Stimulated activated effector memory CD8-positive, alpha-beta T cell treated with anti-CD3 and anti-CD28 coated beads, Interleukin-12 subunit alpha, Interleukin-12 subunit beta, amount 100 ng/mL, for 72 hours (primary cell): ENCODE results near the gene TAF1C.

ENCODE experiments used
- ATAC-seq: fragments of 150-1000 bp; cut with Tn5 transposase; 2 replicates; pipeline ENCODE4 v1.10.0; 2021
- DNase-seq, 2 donors: peaks; one replicate each; pipeline ENCODE4 v3.0.0; 2021 to 2022; ENCODE audit warnings: low spot score in 2 of 2
- H3K27ac Mint-ChIP-seq: one replicate; pipeline ENCODE4 v1.8.0; 2022; ENCODE audit warnings: mild to moderate bottlenecking, mixed read lengths
- H3K36me3 Mint-ChIP-seq: one replicate; pipeline ENCODE4 v1.8.0; 2022; ENCODE audit warnings: mild to moderate bottlenecking, mixed read lengths
- H3K4me1 Mint-ChIP-seq: one replicate; pipeline ENCODE4 v1.8.0; 2022; ENCODE audit warnings: mixed read lengths
- H3K4me3 Mint-ChIP-seq: one replicate; pipeline ENCODE4 v1.8.0; 2022; ENCODE audit warnings: mild to moderate bottlenecking, mixed read lengths
- H3K9me3 Mint-ChIP-seq: one replicate; pipeline ENCODE4 v1.8.0; 2022; ENCODE audit warnings: mixed read lengths

The TAF1C gene

DNA sequence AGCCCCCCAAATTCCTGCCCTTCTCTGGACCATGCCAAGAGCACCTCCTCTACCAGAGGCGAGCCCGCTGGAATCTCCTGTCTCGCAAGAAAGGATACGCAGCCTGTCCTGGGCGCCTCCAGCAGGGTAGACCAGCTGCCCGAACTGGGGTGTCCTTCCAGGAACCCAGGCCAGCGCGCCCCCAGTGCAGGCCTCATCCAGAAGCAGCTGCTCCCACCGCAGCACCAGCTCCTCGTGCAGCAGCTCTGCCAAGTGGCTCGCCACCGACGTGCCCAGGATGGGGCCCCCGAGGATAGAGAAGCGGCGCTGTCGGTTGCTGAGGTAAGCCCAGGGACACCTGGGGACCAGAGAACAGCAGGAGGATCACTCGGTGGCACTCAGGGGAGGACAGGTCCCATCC lies 4.8 kb downstream of the TAF1C start:
- no peak for ATAC-seq
- DNase-seq: no peak
- Mint-ChIP-seq H3K36me3 (peaks cover 39% of the 10 kb centered on the region), H3K4me1 (peaks cover 34% of the 10 kb centered on the region), H3K27ac (peak overlapping the region; percentile 17), H3K9me3 (no peaks in the 10 kb centered on the region), H3K4me3 (no peak overlapping the region)

DNA sequence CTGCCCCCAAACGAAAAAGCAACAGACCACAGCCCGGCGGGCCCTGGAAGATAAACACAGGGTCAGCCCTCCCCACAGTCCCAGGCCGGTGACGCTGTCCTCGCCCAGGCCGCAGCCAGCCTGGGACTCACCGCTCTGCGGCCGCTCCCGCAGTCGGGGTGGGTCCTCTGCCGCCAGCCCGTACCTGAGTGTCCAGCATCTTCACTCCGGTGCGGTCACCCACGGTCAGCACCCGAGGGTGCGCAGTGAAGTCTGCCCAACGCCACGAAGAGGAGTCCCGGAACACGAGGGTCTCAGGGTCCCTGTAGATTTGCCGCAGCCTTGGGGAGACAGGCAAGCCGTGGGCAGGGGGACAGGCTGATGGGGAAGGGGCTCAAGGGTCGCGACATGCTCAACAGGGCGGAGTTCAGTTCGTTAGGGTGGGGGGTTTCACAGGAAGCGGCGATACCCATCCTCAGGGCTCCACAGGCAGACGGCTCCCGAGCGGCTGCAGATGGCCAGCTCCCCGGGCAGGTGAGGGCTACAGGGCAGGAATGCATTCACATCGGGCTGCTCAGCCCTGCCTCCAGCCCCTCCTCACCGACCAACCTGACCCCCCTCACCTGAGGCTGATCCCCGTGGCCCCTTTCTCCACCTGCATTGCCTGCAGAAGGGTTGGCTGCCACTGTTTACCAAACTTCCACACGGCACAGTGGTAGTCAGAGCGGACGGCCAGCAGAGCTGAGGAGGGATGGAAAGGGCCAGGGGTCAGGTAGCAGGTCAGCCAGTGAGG lies 5.5 kb downstream of the TAF1C start:
- H3K4me1 Mint-ChIP-seq: peaks cover 29% of the 10 kb centered on the region
- H3K4me3 Mint-ChIP-seq: no peak overlapping the region
- DNase-seq (no peak), ATAC-seq (no peak)
- H3K27ac Mint-ChIP-seq: peak overlapping the region; percentile 17
- peaks cover 39% of the 10 kb centered on the region for H3K36me3 Mint-ChIP-seq
- H3K9me3 Mint-ChIP-seq: no peaks in the 10 kb centered on the region

GRCh38 chr16:84180519-84181140 lies 6.2 kb downstream of the TAF1C start:
- Mint-ChIP-seq H3K27ac (no peak overlapping the region), H3K4me1 (peaks cover 29% of the 10 kb centered on the region), H3K36me3 (peaks cover 39% of the 10 kb centered on the region), H3K4me3 (no peak overlapping the region), H3K9me3 (no peaks in the 10 kb centered on the region)
- no peak for DNase-seq
- no peak for ATAC-seq

DNA sequence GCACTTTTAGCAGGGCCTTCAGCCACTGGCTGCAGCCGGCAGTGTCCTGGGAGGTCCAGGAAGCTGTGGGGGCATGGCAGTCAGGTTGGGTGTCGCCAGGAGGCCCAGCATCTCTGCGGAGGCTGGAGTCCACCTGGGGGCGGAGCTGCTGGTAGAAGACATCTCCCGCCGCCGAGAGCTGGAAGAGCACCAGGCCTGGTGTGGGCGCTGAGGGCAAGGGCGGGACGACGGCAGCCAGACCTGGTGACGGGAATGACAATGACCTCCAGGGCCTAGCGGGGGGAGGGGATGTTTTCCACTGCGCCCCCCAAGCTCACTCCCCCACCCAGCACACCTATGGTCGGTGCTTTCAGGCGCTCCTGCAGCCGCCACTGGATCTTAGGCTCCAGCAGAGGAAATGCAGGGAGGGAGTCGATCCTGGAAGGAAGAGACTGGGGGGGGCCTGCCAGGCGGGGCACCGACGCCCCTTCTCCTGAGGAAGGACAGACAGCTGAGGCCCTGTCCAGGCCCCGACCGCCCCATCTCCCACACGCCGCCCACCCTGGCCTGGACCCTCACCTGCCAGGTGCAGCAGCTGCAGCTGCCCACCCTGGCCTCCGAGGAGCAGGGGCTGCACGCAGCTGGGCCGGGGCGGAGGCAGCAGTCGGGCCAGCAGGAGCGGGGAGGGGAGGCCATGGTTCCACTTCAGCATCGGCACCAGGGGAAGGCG lies 7.1 kb downstream of the TAF1C start:
- no peak overlapping the region for H3K4me3 Mint-ChIP-seq
- H3K36me3 Mint-ChIP-seq: peaks cover 33% of the 10 kb centered on the region
- no peak for ATAC-seq
- peaks cover 30% of the 10 kb centered on the region for H3K4me1 Mint-ChIP-seq
- DNase-seq: no peak
- no peak overlapping the region for H3K27ac Mint-ChIP-seq
- H3K9me3 Mint-ChIP-seq: no peaks in the 10 kb centered on the region

- Mint-ChIP-seq H3K36me3 (peaks cover 33% of the 10 kb centered on the region), H3K27ac (no peak overlapping the region), H3K4me1 (peaks cover 23% of the 10 kb centered on the region), H3K4me3 (no peak overlapping the region), H3K9me3 (no peaks in the 10 kb centered on the region)
- DNase-seq: no peak
- ATAC-seq: no peak
Measured at GRCh38 chr16:84178892-84179611, 7.8 kb downstream of the TAF1C start.

- H3K27ac Mint-ChIP-seq: no peak overlapping the region
- ATAC-seq (no peak), DNase-seq (no peak)
- H3K4me1 Mint-ChIP-seq: peaks cover 21% of the 10 kb centered on the region
- H3K9me3 Mint-ChIP-seq: no peaks in the 10 kb centered on the region
- H3K36me3 Mint-ChIP-seq: peaks cover 33% of the 10 kb centered on the region
- no peak overlapping the region for H3K4me3 Mint-ChIP-seq
Measured at GRCh38 chr16:84178146-84178765, 8.6 kb downstream of the TAF1C start.

DNA sequence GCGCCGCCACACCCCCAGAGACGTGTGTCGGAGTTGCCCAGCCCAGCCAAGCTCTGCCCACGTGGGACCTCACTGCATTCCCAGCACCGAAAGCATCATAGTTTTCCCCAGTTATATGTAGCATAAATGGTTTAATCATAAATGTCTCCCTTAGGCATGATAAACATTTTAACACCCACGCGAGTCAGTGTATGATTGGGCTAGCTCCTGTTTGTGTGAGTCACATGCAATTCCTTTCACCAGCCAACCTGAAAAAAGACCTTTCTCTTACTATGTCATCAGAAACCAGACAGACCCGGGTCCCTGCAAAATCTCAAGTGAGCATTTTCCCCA lies 9.2 kb downstream of the TAF1C start:
- no peak overlapping the region for H3K27ac Mint-ChIP-seq
- ATAC-seq: peak; percentile 74
- no peaks in the 10 kb centered on the region for H3K9me3 Mint-ChIP-seq
- H3K4me3 Mint-ChIP-seq: no peak overlapping the region
- no peak for DNase-seq
- peaks cover 27% of the 10 kb centered on the region for H3K36me3 Mint-ChIP-seq
- peaks cover 21% of the 10 kb centered on the region for H3K4me1 Mint-ChIP-seq

GRCh38 chr16:84176192-84177053 lies 10.4 kb downstream of the TAF1C start:
- Mint-ChIP-seq H3K4me3 (no peak overlapping the region), H3K27ac (no peak overlapping the region), H3K36me3 (peaks cover 24% of the 10 kb centered on the region), H3K9me3 (no peaks in the 10 kb centered on the region), H3K4me1 (peaks cover 21% of the 10 kb centered on the region)
- DNase-seq (no peak), ATAC-seq (no peak)

DNA sequence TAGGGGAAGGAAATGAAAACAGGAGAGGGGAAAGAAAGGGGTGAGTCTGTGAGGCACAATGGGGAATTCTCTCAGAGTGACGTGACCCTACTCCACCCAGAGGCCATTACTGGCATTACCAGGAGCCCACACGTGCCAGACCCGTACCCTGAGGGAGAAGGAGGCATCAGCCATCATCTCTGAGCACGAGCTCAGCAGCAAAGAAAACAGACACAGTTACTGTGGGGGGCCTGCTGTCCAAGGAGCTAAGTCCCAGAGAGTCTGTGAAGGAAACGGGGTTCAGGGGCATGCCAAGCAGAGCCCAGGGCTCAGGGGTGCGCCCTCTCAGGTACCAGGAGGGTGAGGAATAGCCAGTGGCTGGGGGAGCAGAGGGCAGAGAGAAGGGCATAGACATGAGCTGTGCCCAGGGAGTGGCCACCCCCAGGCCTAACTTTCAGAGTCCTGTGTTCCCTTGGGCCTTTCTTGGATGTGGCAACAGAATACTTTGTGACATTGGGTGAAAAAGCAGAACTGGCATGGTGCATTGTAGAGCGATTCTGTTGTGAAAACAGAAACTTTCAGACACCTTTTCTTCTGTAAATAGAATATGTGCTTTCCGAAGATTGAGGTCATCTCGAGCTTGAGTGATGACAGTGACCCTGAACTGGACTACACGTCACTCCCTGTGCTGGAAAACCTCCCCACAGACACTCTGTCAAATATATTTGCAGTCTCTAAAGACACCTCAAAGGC lies 11.3 kb downstream of the TAF1C start:
- H3K4me1 Mint-ChIP-seq: peaks cover 21% of the 10 kb centered on the region
- DNase-seq: peak; percentile 44 to 74
- no peaks in the 10 kb centered on the region for H3K9me3 Mint-ChIP-seq
- peak overlapping the region; percentile 24 for H3K27ac Mint-ChIP-seq
- peaks cover 18% of the 10 kb centered on the region for H3K36me3 Mint-ChIP-seq
- ATAC-seq: peak; percentile 82
- no peak overlapping the region for H3K4me3 Mint-ChIP-seq

DNA sequence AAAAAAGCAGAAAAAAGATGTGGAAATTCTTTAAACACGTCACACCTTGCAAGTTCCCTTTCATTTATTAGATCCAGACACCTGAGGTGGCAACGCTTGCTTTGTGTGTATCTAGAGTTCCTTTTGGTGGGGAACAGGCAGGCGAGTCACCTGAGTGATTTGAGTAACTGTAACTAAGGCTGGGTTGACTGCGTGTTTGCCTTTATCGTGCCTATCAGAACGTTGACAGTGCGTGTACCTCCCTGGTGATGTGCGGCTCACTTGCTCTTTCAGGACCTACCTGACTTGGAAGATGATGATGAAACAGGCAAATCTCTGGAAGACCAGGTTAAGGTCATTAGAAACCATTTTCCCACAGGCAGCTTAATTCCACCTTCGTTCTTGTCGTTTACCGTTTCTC lies 12.5 kb downstream of the TAF1C start:
- DNase-seq (no peak), ATAC-seq (no peak)
- Mint-ChIP-seq H3K4me3 (no peak overlapping the region), H3K27ac (no peak overlapping the region), H3K36me3 (peaks cover 11% of the 10 kb centered on the region), H3K9me3 (no peaks in the 10 kb centered on the region), H3K4me1 (peaks cover 21% of the 10 kb centered on the region)

GRCh38 chr16:84169765-84170310 lies 17.0 kb downstream of the TAF1C start:
- no peak overlapping the region for H3K27ac Mint-ChIP-seq
- ATAC-seq: no peak
- DNase-seq: no peak
- no peak overlapping the region for H3K4me3 Mint-ChIP-seq
- H3K9me3 Mint-ChIP-seq: no peaks in the 10 kb centered on the region
- H3K4me1 Mint-ChIP-seq: peaks cover 11% of the 10 kb centered on the region
- peaks cover 6% of the 10 kb centered on the region for H3K36me3 Mint-ChIP-seq

GRCh38 chr16:84166796-84167695 lies 19.8 kb downstream of the TAF1C start:
- H3K27ac Mint-ChIP-seq: peak overlapping the region; percentile 14
- no peak overlapping the region for H3K4me3 Mint-ChIP-seq
- DNase-seq: peak in 1 of 2 donors; percentile 81
- H3K36me3 Mint-ChIP-seq: peaks cover 6% of the 10 kb centered on the region
- peak; percentile 98 for ATAC-seq
- peaks cover 11% of the 10 kb centered on the region for H3K4me1 Mint-ChIP-seq
- H3K9me3 Mint-ChIP-seq: no peaks in the 10 kb centered on the region

GRCh38 chr16:84165746-84166145 lies 21.1 kb downstream of the TAF1C start:
- DNase-seq: no peak
- Mint-ChIP-seq H3K4me3 (no peak overlapping the region), H3K27ac (no peak overlapping the region), H3K9me3 (no peaks in the 10 kb centered on the region), H3K4me1 (peaks cover 11% of the 10 kb centered on the region), H3K36me3 (peaks cover 6% of the 10 kb centered on the region)
- ATAC-seq: no peak
